Activated T-helper 17 cell treated with anti-CD3 and anti-CD28 coated beads, Interleukin-2, amount 50 U/mL, for 72 hours (primary cell): ENCODE results near the gene MARCKSL1. TPM values are rescaled to one million over a fixed set of nuclear protein-coding genes. Genes with fewer than 3 reads are reported as not detected.
"Not testable (repeated sequence)": the region's sequence is repeated elsewhere in the genome, so short reads cannot be mapped to it uniquely, and the experiment has no call there.

Experiments
- ATAC-seq: fragments of 150-1000 bp; cut with Tn5 transposase; replicated peaks from 2 replicates; pipeline ENCODE4 v1.10.0; 2021; ENCODE audit warnings: mild to moderate bottlenecking, moderate library complexity
- H3K27ac Mint-ChIP-seq: one replicate; pipeline ENCODE4 v1.8.0; 2022; ENCODE audit warnings: mixed read lengths
- H3K27me3 Mint-ChIP-seq: one replicate; pipeline ENCODE4 v1.8.0; 2022; ENCODE audit warnings: mixed read lengths
- H3K36me3 Mint-ChIP-seq: one replicate; pipeline ENCODE4 v1.8.0; 2022; ENCODE audit warnings: low read depth, mild to moderate bottlenecking, mixed read lengths
- H3K4me1 Mint-ChIP-seq: one replicate; pipeline ENCODE4 v1.8.0; 2022; ENCODE audit warnings: mixed read lengths
- H3K4me3 Mint-ChIP-seq: one replicate; pipeline ENCODE4 v1.8.0; 2022; ENCODE audit warnings: mild to moderate bottlenecking, mixed read lengths
- H3K9me3 Mint-ChIP-seq: one replicate; pipeline ENCODE4 v1.8.0; 2022; ENCODE audit warnings: mixed read lengths
- total RNA-seq, 2 donors: library from RNA; stranded (reverse); gene quantifications; one replicate each; pipeline ENCODE4 v1.2.3, GENCODE V29; 2022

Gene MARCKSL1
- total RNA-seq, 2 donors from 2014 or later, result 7.2 to 15.9 TPM

GRCh38 chr1:32303358-32303757 lies 32.7 kb downstream of the MARCKSL1 start:
- H3K36me3 Mint-ChIP-seq, result peaks cover 84% of the 10 kb centered on the region
- H3K4me3 Mint-ChIP-seq, result no peak overlapping the region
- H3K4me1 Mint-ChIP-seq, result peaks cover 20% of the 10 kb centered on the region
- ATAC-seq, result no peak
- no peaks in the 10 kb centered on the region for H3K9me3 Mint-ChIP-seq
- H3K27me3 Mint-ChIP-seq, result no peaks in the 10 kb centered on the region
- no peak overlapping the region for H3K27ac Mint-ChIP-seq

GRCh38 chr1:32299327-32299726 lies 36.7 kb downstream of the MARCKSL1 start:
- no peak overlapping the region for H3K4me3 Mint-ChIP-seq
- H3K27ac Mint-ChIP-seq, result no peak overlapping the region
- H3K9me3 Mint-ChIP-seq, result no peaks in the 10 kb centered on the region
- peaks cover 78% of the 10 kb centered on the region for H3K36me3 Mint-ChIP-seq
- no peak for ATAC-seq
- no peaks in the 10 kb centered on the region for H3K27me3 Mint-ChIP-seq
- peaks cover 28% of the 10 kb centered on the region for H3K4me1 Mint-ChIP-seq

- Mint-ChIP-seq H3K4me1 (peaks cover 28% of the 10 kb centered on the region), H3K36me3 (peaks cover 76% of the 10 kb centered on the region)
- not testable (repeated sequence) for H3K9me3 Mint-ChIP-seq, H3K27ac Mint-ChIP-seq, H3K27me3 Mint-ChIP-seq, ATAC-seq, H3K4me3 Mint-ChIP-seq
Measured at GRCh38 chr1:32298211-32298610, 37.8 kb downstream of the MARCKSL1 start.

GRCh38 chr1:32291708-32292538 lies 44.1 kb downstream of the MARCKSL1 start, which contains the start of gene HDAC1:
TSS of gene HDAC1 (plus strand) at chr1:32292083. CDS start at chr1:32292170, 87 bp downstream.
- Mint-ChIP-seq H3K27me3 (no peaks in the 10 kb centered on the region), H3K9me3 (no peaks in the 10 kb centered on the region), H3K36me3 (peaks cover 58% of the 10 kb centered on the region), H3K4me1 (peaks cover 24% of the 10 kb centered on the region), H3K27ac (peak within 1 kb of the TSS; percentile 98), H3K4me3 (peak within 1 kb of the TSS; percentile 92)
- ATAC-seq, result peak; percentile 99

- Mint-ChIP-seq H3K27me3 (no peaks in the 10 kb centered on the region), H3K4me1 (peaks cover 19% of the 10 kb centered on the region), H3K9me3 (no peaks in the 10 kb centered on the region), H3K36me3 (peaks cover 58% of the 10 kb centered on the region), H3K27ac (peak overlapping the region; percentile 98), H3K4me3 (peak overlapping the region; percentile 92)
- no peak for ATAC-seq
Measured at GRCh38 chr1:32291145-32291707, 44.8 kb downstream of the MARCKSL1 start.

- no peaks in the 10 kb centered on the region for H3K9me3 Mint-ChIP-seq
- H3K27me3 Mint-ChIP-seq, result no peaks in the 10 kb centered on the region
Measured at GRCh38 chr1:32289256-32289655, 46.8 kb downstream of the MARCKSL1 start.

GRCh38 chr1:32286763-32287162 lies 49.3 kb downstream of the MARCKSL1 start:
- ATAC-seq, result no peak
- H3K27ac Mint-ChIP-seq, result no peak overlapping the region
- no peak overlapping the region for H3K4me3 Mint-ChIP-seq
- peaks cover 59% of the 10 kb centered on the region for H3K36me3 Mint-ChIP-seq
- H3K4me1 Mint-ChIP-seq, result peaks cover 3% of the 10 kb centered on the region
- no peaks in the 10 kb centered on the region for H3K27me3 Mint-ChIP-seq
- H3K9me3 Mint-ChIP-seq, result no peaks in the 10 kb centered on the region

More at GRCh38 chr1:32289256-32289655, 46.8 kb downstream of the MARCKSL1 start:
- Mint-ChIP-seq H3K36me3 (peaks cover 58% of the 10 kb centered on the region), H3K27ac (no peak overlapping the region), H3K4me3 (no peak overlapping the region), H3K4me1 (peaks cover 8% of the 10 kb centered on the region)
- ATAC-seq, result no peak

GRCh38 chr1:32285658-32286057 lies 50.4 kb downstream of the MARCKSL1 start:
- no peaks in the 10 kb centered on the region for H3K27me3 Mint-ChIP-seq
- H3K36me3 Mint-ChIP-seq, result peaks cover 68% of the 10 kb centered on the region
- no peak overlapping the region for H3K4me3 Mint-ChIP-seq
- H3K27ac Mint-ChIP-seq, result no peak overlapping the region
- H3K4me1 Mint-ChIP-seq, result no peaks in the 10 kb centered on the region
- no peak for ATAC-seq
- no peaks in the 10 kb centered on the region for H3K9me3 Mint-ChIP-seq

GRCh38 chr1:32284777-32285176 lies 51.3 kb downstream of the MARCKSL1 start:
- not testable (repeated sequence) for H3K4me1 Mint-ChIP-seq, ATAC-seq, H3K4me3 Mint-ChIP-seq, H3K27me3 Mint-ChIP-seq, H3K27ac Mint-ChIP-seq, H3K9me3 Mint-ChIP-seq
- peaks cover 77% of the 10 kb centered on the region for H3K36me3 Mint-ChIP-seq

Other genes with a start within 250 kb of the MARCKSL1 start
- gene KPNA6, start 228.2 kb downstream of the MARCKSL1 start, total RNA-seq, result 10 to 100 TPM; 61.8 to 77.1 TPM
- gene TXLNA, start 156.6 kb downstream of the MARCKSL1 start, total RNA-seq, result 100 to 1,000 TPM in 1 of 2 donors, 10 to 100 TPM in 1; 68.4 to 102 TPM
- 10 to 100 TPM in 1 of 2 donors, 1 to 10 TPM in 1; 7.0 to 14.3 TPM for gene CCDC28B, start 135.6 kb downstream of the MARCKSL1 start, total RNA-seq
- 1 to 10 TPM; 3.4 to 5.5 TPM for gene IQCC, start 130.6 kb downstream of the MARCKSL1 start, total RNA-seq
- under 1 TPM; 0.28 to 0.37 TPM for gene DCDC2B, start 127.1 kb downstream of the MARCKSL1 start, total RNA-seq
- 10 to 100 TPM; 11.4 to 12.9 TPM for gene TMEM234, start 113.9 kb downstream of the MARCKSL1 start, total RNA-seq
- gene EIF3I, start 113.8 kb downstream of the MARCKSL1 start, total RNA-seq, result 100 to 1,000 TPM; 203 to 303 TPM
- gene FAM167B, start 89.0 kb downstream of the MARCKSL1 start, total RNA-seq, result 1 to 10 TPM in 1 of 2 donors, under 1 TPM in 1; 0.99 to 1.1 TPM
- gene LCK, start 85.0 kb downstream of the MARCKSL1 start, total RNA-seq, result 100 to 1,000 TPM; 228 to 323 TPM
- 100 to 1,000 TPM; 171 to 199 TPM for gene HDAC1, start 44.1 kb downstream of the MARCKSL1 start, total RNA-seq
- 10 to 100 TPM in 1 of 2 donors, 1 to 10 TPM in 1; 7.7 to 21.6 TPM for gene FAM229A, start 26.3 kb upstream of the MARCKSL1 start, total RNA-seq
- 1 to 10 TPM in 1 of 2 donors, under 1 TPM in 1; 0.61 to 1.7 TPM for gene TSSK3, start 26.3 kb upstream of the MARCKSL1 start, total RNA-seq
- gene BSDC1, start 58.2 kb upstream of the MARCKSL1 start, total RNA-seq, result 10 to 100 TPM; 46.1 to 71.6 TPM
- gene ZBTB8B, start 128.8 kb upstream of the MARCKSL1 start, total RNA-seq, result not detected
- under 1 TPM; 0.03 to 0.26 TPM for gene ZBTB8A, start 203.2 kb upstream of the MARCKSL1 start, total RNA-seq